NCI-H2029 treated with DMSO at 0.1 percent for 48 hours (cell line): ENCODE data around the gene GDE1.

ENCODE experiments used
- DNase-seq: peaks from one replicate; lab custom pipeline; 2025; lab: John Stamatoyannopoulos, UW

GDE1 gene

DNA sequence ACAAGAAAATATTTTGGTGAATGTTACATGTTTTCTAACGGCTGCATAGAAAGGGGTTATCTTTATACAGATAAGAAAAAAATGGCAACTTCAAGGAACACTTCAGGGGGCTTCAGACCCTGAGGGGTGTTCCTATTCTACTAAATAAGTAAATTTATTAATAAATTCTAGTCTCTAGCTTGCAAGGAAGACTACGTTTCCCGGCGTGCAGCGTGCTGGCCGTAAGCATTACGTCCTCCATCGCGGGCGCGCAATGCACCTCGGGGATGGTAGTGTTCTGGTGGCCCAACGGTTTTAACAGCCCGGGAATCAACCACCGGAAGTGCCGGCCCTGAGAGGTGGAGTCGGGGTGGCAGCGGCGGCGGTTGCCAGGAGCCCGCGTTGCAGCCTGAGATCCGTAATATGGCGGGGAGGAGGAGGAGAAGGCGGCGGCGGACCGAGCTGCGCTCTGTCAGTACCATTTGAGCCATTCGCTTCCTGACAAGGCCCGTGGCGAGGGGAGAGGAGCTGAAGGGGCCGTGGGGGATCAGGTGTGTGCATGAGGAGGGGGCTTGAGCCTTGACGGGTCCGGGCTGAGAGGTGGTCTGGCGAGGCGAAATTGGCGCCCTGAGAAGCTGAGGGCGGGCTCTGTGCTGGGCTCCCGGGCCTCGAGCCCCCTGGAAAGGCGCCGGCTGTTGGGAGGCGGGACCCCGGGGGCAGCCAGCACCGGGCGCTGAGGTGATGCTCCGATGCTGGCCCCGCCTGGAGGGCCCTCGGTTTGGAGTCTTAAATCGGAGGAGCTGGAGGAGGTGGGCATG, 1.9 kb upstream of the GDE1 start, which contains the start of gene CCP110:
TSS of gene CCP110 (plus strand) at position 384 of the 797 bp plus-strand sequence. CDS start 3,940 bp downstream, outside the sequence.
- DNase-seq, result peak; percentile 92

- no peak for DNase-seq
Observed at GRCh38 chr16:19523184-19523558, 1.3 kb upstream of the GDE1 start.

DNA sequence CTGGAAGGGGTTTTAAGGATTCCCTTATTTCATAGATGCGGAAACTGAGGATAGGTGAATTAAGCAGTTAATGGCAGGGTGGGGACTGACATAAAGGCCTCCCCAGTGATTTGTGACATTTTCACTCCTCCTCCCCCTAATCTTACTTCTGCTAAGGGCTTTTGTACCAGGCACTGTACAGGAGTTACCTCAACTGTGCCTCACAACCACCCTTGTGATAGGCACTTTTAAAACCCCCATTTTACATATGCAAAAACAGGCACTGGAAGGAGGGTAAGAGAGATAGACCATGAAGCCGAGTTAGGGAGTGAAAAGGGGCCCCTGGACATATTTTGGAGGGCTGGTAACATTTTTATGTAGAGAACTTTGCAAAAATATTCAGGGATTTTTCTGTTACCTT, 862 bp upstream of the GDE1 start:
- DNase-seq, result no peak

- DNase-seq, result no peak
Observed at GRCh38 chr16:19522397-19522732, 467 bp upstream of the GDE1 start.

- DNase-seq, result no peak
Observed at GRCh38 chr16:19520861-19521331, 1.0 kb downstream of the GDE1 start.

- no peak for DNase-seq
Observed at GRCh38 chr16:19518388-19518787, 3.5 kb downstream of the GDE1 start.

DNA sequence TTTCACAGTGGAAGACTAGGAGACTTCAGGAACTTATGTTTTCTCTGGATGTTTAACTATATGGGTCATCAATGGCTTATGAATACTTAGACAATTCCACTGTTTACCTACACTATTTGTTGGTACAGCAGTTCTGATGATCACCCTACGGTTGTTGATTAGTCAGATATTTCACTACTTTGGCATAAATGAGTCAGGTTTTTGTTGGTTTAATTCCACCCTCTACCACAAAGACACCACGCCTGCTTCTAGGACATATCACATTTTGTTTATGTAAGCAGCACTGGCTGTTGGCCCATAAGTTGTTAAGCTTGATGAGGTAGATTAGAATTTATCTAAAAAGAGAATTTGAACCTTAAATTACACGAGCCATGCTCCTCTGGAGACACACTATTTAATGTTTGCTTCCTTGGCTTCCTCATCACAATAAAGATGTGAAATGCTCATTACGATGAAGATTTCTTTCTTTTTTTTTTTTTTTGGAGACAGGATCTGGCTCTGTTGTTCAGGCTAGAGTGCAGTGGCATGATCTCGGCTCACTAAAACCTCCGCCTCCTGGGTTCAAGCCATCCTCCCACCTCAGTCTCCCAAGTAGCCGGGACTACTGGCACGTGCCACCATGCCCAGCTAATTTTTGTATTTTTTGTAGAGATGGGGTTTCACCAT, 4.3 kb downstream of the GDE1 start:
- DNase-seq, result no peak

- no peak for DNase-seq
Observed at GRCh38 chr16:19515757-19516156, 6.1 kb downstream of the GDE1 start.

- no peak for DNase-seq
Observed at GRCh38 chr16:19513377-19514053, 8.4 kb downstream of the GDE1 start.

DNA sequence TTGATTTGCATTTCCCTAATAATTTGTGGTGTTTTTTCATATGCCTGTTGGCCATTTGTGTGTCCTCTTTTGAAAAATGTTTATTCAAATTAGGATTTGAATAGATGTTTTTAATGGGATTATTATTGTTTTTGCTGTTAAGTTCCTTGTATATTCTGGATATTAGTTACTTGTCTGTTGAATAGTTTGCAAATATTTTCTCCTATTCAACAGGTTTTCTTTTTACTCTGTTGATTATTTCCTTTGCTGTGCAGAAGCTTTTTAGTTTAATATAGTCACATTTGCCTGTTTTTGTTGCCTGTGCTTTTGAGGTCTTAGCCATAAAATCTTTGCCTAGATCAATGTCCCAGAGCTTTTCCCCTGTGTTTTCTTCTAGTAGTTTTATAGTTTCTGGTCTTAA, 9.6 kb downstream of the GDE1 start:
- no peak for DNase-seq

DNA sequence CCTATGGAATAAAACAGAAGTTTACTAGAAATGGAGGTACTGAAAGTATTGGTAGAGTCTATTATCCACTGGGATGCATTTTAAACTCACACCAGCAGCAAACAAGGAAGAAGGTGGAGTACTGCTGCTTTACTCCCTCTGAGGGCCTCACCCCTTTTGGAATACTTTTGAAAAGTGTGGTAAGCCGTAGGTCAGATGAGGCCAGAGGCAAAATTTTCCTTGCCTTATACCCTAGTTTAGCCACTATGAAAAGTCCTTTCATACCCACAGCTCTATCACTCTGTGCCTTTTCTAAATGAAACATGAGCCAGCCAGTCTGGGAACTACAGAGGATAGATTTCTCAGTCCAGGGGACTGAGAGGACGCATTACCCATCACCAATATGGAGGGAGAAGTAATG, 14.0 kb downstream of the GDE1 start:
- no peak for DNase-seq

GRCh38 chr16:19506965-19507364, 14.9 kb downstream of the GDE1 start:
- DNase-seq, result no peak

DNA sequence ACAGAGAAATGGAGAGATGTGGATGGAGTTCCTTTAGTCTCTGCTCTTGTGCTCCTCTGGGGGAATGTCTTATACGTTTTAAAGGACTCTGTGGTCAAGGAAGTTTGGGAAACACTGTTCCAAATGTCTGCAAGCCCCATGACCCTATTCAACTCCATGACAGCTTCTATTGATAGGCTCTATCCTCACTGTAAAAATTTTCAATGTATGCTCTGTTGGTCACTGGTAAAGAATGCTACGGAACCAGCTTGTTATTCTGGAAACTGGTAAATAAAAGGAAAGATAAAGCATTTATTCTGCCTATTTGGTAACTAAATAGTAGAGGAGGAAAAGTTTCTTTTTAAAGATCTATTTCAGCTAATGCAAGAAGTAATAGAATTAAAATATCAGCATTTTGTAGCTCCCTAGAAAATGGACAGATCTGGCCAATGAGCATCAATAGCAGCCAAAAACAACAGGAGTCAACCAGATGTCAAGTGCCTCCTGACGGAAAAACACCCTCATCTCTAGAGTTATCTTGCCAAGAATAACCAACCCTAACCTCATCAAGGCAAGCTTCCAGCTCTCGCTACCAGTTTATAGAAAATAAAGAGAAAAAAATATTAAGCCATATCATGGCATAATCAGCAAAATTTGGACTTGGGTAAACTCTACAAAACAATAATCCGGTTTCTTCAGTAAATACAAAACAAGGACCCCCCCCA, 16.1 kb downstream of the GDE1 start:
- peak; percentile 77 for DNase-seq

GRCh38 chr16:19503461-19504075, 18.3 kb downstream of the GDE1 start:
- DNase-seq, result no peak

GRCh38 chr16:19502395-19503131, 19.3 kb downstream of the GDE1 start:
- no peak for DNase-seq

GRCh38 chr16:19499481-19499880, 22.4 kb downstream of the GDE1 start:
- no peak for DNase-seq

GRCh38 chr16:19499006-19499405, 22.9 kb downstream of the GDE1 start:
- DNase-seq, result no peak

- no peak for DNase-seq
Observed at GRCh38 chr16:19497176-19497575, 24.7 kb downstream of the GDE1 start.

DNA sequence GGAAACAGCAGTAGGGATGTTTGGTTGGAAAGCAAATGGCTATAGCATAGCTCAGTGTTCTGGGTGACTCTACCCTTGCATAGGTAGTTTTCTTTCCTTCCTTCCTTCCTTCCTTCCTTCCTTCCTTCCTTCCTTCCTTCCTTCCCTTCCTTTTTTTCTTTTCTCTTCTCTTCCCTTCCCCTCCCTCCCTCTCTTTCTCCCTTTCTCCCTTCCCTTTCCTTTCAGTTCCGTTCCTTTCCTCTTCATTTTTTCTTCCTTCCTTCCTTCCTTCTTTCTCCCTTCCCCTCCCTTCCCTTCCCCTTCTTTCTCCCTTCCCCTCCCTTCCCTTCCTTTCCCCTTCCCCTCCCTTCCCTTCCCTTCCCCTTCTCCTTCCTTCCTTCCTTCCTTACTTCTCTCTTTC, 31.3 kb downstream of the GDE1 start:
- DNase-seq, result no peak

DNA sequence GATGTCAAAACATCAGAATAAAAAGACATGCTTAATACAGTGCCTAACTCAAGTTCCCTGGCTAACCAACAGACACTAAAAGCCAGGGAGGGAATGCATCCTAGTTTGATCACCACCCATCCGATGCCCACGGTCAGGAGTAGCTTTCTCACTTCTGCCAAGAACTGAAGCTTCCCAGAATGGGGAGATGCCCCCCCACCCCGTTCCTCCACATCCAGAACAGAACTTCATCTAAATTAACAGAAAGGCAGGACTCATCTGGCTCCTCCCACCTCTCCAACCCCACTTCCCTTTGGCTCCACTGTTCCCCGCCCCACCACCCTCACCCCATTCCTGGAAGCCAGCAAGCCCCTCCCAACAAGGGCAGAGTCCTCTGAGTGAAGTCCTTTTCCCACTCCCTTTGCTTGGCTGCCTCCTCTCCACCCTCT, 33.7 kb downstream of the GDE1 start:
- no peak for DNase-seq

DNA sequence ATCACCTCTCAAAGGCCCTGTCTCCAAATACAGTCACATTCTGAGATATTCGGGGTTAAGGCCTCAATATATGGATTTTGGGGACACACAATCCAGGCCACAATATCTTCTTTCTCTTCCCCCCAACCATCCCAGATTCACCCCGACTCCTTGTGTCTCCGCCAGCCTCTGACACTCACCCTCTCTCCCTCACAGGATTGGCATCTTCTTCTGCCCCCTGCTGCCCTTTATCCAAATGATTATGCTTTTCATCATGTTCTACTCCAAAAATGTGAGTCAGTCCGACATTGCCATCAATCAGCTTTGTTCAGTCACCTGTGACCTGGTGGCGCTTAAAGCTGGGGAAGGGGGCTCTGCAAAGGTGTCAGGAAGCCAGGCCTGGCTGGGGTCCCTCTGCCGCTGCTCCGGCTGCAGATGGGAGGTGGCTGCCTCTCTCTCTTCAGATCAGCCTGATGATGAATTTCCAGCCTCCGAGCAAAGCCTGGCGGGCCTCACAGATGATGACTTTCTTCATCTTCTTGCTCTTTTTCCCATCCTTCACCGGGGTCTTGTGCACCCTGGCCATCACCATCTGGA, 35.1 kb downstream of the GDE1 start:
- no peak for DNase-seq
